Activated naive CD8-positive, alpha-beta T cell treated with anti-CD3 and anti-CD28 coated beads for 36 hours (primary cell): ENCODE measurements around the gene GRAP. TPM values are rescaled to one million over a fixed set of nuclear protein-coding genes. Genes with fewer than 3 reads are reported as not detected.

Source experiments
- DNase-seq: peaks from one replicate; pipeline ENCODE4 v3.0.0; 2021
- H3K27ac Mint-ChIP-seq: one replicate; pipeline ENCODE4 v1.8.0; 2022; ENCODE audit warnings: mild to moderate bottlenecking, moderate library complexity, mixed read lengths
- H3K27me3 Mint-ChIP-seq: one replicate; pipeline ENCODE4 v1.8.0; 2022; ENCODE audit warnings: mild to moderate bottlenecking, mixed read lengths
- H3K36me3 Mint-ChIP-seq: one replicate; pipeline ENCODE4 v1.8.0; 2021; ENCODE audit warnings: mild to moderate bottlenecking, mixed read lengths
- H3K4me1 Mint-ChIP-seq: one replicate; pipeline ENCODE4 v1.8.0; 2021; ENCODE audit warnings: mixed read lengths
- H3K4me3 Mint-ChIP-seq: one replicate; pipeline ENCODE4 v1.8.0; 2022; ENCODE audit warnings: mild to moderate bottlenecking, moderate library complexity, mixed read lengths
- H3K9me3 Mint-ChIP-seq: one replicate; pipeline ENCODE4 v1.8.0; 2022; ENCODE audit warnings: mixed read lengths
- total RNA-seq, 2 experiments: library from RNA; stranded (reverse); gene quantifications; one replicate each; pipeline ENCODE4 v1.2.3, GENCODE V29; 2021

GRAP gene
- total RNA-seq, 2 experiments from 2014 or later = 14.5 to 14.8 TPM

DNA sequence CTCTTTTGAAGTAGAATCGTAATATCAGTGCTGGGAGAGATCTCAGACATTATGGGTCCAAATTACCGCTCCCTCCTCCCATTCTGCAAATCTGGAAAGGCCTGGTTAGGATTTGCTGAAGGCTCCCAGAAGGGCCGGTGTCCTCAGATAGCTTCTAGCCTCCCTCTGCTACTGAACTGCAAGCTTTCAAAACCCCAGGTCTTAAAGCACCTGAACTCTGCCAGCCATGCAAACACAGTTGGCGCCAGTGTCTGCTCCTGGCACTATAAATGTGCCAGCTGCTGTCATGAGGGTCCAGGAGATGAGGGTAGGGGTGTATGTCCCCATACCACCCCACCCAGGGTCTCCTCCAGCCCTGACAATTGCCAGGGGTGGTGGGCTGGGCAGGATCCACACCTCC lies 70.6 kb downstream of the GRAP start:
- H3K4me3 Mint-ChIP-seq = no peak overlapping the region
- H3K27ac Mint-ChIP-seq = no peak overlapping the region
- H3K9me3 Mint-ChIP-seq = no peaks in the 10 kb centered on the region
- peaks cover 8% of the 10 kb centered on the region for H3K4me1 Mint-ChIP-seq
- no peaks in the 10 kb centered on the region for H3K27me3 Mint-ChIP-seq
- DNase-seq = no peak
- H3K36me3 Mint-ChIP-seq = peaks cover 2% of the 10 kb centered on the region

DNA sequence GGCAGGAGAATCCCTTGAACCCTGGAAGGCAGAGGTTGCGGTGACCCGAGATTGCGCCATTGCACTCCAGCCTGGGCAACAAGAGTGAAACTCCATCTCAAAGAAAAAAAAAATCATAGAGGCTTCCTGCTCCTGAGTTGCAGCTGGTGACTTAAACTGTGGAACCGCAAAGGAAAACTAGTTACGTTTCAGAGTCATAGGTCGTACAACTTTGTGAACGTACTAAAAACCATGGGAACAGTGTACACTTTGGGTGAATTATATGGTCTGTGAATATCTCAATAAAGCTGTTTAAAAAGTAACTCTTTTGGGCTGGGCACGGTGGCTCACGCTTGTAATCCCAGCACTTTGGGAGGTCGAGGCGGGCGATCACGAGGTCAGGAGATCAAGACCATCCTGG lies 71.2 kb downstream of the GRAP start:
- no peaks in the 10 kb centered on the region for H3K9me3 Mint-ChIP-seq
- no peak overlapping the region for H3K4me3 Mint-ChIP-seq
- H3K36me3 Mint-ChIP-seq = peaks cover 2% of the 10 kb centered on the region
- no peak for DNase-seq
- H3K27ac Mint-ChIP-seq = no peak overlapping the region
- H3K27me3 Mint-ChIP-seq = no peaks in the 10 kb centered on the region
- peaks cover 8% of the 10 kb centered on the region for H3K4me1 Mint-ChIP-seq

DNA sequence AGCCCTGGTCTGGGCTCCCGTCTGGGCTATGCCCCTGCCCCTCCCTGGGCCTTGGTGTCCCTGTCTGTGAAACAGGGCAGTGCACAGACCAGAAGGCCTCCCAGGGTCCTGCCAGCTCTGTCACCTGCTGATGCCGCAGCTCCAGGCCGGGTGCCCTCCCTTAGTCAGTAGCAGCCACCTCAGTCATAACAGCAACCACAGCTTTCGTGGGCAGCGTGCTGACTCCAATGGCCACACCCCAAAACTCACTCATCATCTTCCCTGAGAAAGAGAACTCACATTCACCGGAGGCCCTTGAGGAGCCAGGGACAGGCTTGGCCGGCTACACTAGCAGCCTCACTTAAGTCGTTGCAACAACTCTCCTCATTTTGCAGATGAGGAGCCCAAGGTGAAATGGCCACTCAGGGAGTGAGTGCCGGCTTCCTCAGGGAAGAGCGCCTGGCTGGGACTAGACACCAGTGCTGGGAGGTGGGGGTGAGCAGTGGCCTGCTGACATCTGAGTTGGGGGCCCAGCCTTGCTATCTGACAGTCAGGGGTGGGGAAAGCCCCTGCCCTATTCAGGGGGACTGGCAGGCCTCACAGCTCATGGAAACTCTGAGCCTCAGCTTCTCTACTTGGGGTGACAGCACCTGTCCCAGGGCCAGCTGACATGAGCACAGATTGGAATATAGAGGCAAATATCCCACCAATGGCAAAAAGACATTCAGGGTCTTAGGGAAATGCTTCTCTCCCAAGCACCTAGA lies 72.2 kb downstream of the GRAP start:
- no peaks in the 10 kb centered on the region for H3K27me3 Mint-ChIP-seq
- H3K27ac Mint-ChIP-seq = no peak overlapping the region
- H3K4me3 Mint-ChIP-seq = no peak overlapping the region

DNA sequence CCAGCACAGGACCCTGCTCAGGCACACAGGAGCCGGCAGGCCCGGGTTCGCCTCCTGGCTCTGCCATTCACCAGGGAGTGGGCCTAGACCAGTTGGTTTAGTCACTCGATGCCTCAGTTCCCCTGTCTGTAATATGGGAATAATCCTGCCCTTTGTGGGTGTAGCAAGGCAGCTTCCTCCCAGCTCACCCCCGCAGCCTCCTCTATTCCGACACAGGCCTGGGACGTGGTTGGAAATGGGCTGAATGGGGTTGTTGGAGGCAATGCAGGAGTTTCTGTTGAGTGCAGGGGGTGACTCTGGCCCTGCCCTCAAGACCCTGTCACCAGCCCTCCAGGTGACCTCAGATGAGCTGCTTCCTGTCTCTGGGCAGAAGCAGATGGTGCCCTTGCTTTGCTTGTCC lies 75.0 kb downstream of the GRAP start:
- Mint-ChIP-seq H3K27ac (no peak overlapping the region), H3K4me3 (no peak overlapping the region), H3K4me1 (peaks cover 12% of the 10 kb centered on the region), H3K27me3 (no peaks in the 10 kb centered on the region), H3K9me3 (no peaks in the 10 kb centered on the region), H3K36me3 (peaks cover 2% of the 10 kb centered on the region)
- DNase-seq = no peak

More for the DNA sequence above, 72.2 kb downstream of the GRAP start:
- DNase-seq = no peak
- H3K9me3 Mint-ChIP-seq = no peaks in the 10 kb centered on the region
- peaks cover 2% of the 10 kb centered on the region for H3K36me3 Mint-ChIP-seq
- H3K4me1 Mint-ChIP-seq = peaks cover 11% of the 10 kb centered on the region

Other genes starting within 250 kb of the GRAP start
- 10 to 100 TPM; 56.7 to 60.5 TPM for gene PRPSAP2, start 188.8 kb downstream of the GRAP start, total RNA-seq
- gene SLC5A10, start 94.8 kb downstream of the GRAP start, total RNA-seq = not detected
- gene FAM83G, start 42.2 kb downstream of the GRAP start, total RNA-seq = 10 to 100 TPM; 10.3 to 10.4 TPM
- 1 to 10 TPM; 3.1 to 3.5 TPM for gene GRAPL, start 80.6 kb upstream of the GRAP start, total RNA-seq
- gene EPN2, start 190.4 kb upstream of the GRAP start, total RNA-seq = 1 to 10 TPM; 2.7 to 4.6 TPM